SIG-M5 (cell line): ENCODE data around the gene TBCCD1.
"Not testable (repeated sequence)": the region's sequence is repeated elsewhere in the genome, so short reads cannot be mapped to it uniquely, and the experiment has no call there.

Source experiments
- DNase-seq: peaks from one replicate; lab custom pipeline; 2025; lab: John Stamatoyannopoulos, UW

TBCCD1 gene

DNA sequence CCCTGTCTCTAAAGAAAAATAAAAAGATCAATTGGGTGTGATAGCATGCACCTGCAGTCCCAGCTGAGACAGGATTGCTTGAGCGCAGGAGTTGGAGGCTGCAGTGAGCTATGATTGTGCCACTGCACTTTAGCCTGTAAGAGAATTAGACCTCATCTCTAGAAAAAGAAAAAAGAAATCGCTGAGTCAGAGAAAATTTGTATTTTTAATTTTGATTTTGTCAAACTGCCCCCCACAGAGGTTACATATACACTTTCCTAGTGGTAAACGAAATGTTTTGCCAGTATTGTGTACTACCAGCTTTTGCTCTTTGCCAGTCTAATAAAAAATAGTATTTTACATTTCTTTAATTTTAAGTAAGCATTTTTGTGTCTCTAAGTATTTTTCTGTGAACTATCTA is 17.6 kb downstream of the TBCCD1 start:
- no peak for DNase-seq

DNA sequence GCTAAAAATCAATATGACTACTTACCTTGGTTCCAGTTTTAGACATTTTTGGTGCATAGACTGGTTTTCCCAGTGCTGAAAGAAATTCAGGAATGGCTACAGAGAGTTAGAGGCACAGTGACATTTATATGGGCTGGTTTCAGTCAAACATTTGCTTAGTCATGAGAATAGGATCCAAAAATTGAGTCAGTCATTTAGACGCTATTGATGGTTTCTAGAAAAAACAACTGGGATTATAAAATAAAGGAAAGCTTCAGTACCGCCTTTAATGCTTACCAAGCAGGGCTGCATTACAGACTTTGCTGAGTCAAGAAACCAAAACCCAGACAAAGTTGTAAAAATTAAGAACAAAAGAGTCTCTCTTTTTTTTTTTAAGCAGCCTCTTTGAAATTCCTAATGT is 22.9 kb downstream of the TBCCD1 start, which contains the start of gene CRYGS:
TSS of gene CRYGS (minus strand) at position 100 of the 400 bp plus-strand sequence. CDS start at position 46, 54 bp downstream.
- DNase-seq, result no peak

DNA sequence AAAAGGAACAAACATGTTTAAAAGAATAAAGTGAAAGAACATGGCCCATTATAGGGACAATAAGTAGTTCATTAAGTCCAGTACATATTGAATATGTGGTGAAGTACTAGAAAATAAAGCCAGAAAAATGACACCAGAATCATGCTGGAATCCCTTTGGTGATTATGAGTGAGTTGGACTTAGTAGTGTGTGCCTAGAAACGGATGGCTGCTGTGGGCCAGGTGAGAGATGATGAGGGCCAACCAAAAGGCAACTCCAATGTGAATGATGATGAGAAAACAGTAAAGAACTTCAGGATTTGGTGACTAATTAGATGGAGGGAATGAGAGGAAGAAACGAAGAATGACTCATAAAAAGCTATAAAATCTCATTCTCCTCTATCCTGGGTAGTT is 26.3 kb downstream of the TBCCD1 start:
- no peak for DNase-seq

DNA sequence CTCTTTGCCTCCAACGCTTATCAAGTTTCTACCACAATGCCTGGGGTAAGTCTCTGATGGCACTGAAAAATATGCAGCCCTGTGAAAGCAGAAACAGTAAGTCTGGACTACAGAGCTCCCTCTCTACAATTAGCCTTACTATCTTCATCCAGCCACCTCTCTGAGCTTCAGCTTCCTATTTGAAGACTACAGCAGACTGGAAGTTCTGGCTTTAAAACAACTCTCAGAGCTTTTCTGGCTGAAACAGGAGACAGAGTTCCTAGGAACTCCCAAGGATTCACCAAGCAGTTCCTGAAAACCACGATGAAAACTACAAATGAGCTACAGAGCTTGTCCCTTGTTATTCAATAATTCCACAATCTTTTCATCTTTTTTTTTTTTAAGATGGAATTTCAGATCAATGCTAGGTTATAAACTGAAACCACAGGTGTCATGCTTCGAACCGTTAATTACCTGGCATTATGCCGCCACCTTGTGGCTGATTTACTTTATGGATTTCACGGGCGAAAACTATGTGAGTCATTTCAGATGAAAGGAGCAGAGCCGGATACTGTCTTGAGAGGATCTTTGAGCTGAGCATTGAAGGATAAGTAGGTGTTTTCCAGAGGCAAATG is 26.8 kb downstream of the TBCCD1 start:
- DNase-seq, result no peak

DNA sequence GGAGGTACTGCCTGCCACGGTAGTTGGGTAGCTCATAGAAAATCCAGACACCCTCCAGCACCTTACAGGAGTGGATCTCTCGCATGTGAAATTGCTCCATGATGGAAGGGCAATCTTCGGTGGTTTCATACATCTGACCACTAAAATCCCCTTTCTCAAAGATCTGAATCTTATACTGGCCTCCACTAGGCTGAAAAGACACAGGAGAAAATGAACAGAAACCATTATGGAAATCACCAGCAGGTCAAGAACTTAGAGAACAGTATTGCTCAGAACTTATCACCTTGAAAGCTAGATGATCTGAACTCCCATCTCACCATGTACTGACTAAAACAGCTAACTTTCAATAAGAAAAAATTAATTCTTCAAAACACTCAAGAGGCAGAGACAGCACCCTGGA is 28.4 kb downstream of the TBCCD1 start:
- DNase-seq, result no peak

DNA sequence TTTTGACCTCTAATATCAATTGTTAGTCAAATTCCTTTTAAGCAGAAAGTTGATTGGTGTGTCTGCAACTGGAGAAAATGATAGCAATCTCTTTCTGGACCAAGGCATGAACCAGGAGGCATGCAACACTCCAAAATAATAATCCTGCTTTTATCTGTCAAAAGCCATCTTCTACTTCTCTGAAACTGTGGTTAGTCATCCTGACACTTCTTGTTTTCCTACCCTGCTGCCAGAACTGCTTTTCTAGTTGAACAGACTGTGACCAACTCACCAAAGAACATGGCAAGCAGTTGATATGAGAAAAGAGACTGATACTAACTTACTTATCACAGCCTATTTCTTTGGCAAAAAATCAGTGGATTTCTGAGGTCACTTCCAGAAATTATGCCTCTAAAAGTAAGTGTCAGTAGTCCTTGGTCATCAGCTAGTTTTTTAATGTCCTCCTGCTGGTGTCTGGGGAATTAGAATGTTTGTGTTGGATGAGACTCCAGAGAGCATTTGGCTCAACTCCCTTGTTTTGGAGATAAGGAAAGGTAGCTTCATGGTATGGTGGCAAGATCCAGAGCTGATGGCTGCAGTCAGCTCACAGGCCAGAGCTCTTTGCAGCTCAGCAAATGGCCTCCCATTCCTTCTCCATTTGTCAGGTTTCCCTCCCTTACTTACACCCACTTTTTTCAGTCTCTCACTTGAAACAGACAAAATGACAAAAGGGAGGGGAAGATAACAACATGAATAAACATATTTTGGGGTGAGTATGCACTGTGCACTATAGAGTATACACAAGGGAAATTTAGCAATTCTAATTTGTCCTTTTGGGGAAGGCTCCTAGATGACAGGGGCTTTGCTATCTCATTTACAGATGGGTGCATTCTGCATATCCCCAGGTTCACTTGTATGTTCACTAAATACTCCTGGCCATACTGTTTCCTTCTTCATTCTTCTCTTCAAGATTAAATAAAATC is 30.0 kb downstream of the TBCCD1 start:
- no peak for DNase-seq

DNA sequence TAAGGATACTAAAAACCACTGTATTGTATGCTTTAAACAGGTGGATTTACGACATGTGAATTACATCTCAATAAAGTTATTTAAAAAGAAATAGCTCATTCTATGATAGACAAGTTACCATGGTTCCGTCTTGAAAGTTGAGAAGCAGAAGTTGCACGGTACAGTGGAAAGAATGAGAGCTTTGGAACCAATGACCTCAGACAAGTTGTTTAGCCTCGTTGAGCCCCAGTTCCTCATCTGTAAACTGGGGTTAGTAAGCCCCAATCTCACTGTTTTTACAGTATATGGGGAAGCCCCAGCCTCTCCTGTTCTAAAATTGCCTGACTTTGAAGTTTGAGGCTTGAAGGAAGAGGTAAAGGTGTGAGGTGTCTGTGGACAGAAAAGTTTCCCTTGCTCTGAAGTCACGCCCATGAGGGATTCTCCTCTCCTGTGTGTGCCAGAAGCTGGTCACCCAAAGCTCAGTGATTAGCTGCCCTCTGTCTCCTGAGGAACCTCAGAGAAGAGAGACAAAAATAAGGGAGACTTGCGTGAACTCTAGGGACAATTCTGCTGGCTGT is 32.9 kb downstream of the TBCCD1 start:
- peak; percentile 77 for DNase-seq

DNA sequence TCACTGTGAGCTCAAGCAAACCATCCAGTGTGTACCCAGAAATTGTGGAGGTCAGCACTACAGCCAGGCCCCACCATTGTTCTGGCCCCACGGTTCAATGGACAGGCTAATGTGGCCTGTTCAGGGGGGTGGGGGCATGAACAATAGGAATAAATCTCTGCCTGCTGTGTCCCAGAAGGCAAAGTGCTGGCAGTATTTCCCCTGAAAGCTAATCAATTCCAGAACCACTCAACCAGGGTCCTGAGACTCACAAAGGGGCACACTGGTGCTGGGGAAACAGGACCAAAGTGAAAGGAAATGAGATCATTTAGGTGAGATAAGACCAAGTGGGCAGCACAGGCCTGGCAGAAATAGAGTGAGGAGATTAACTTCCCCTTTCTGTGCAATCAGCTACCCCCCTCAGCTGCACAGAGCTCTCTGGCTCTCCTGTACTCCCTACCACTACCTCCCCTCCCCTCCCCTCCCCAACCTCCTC is 34.5 kb downstream of the TBCCD1 start:
- peak; percentile 6 for DNase-seq

DNA sequence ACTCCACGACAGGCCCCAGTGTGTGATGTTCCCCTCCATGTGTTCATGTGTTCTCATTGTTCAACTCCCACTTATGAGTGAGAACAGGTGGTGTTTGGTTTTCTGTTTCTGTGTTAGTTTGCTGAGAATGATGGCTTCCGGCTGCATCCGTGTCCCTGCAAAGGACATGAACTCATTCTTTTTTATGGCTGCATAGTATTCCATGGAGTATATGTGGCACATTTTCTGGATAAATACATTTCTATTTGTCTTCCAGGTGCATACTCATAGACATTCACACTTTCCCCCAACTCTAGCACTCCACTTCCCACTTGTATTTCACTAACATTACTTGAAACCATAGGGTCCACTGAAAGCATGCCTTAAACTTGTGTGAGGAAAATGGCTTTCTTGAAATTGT is 35.4 kb downstream of the TBCCD1 start:
- DNase-seq, result not testable (repeated sequence)

DNA sequence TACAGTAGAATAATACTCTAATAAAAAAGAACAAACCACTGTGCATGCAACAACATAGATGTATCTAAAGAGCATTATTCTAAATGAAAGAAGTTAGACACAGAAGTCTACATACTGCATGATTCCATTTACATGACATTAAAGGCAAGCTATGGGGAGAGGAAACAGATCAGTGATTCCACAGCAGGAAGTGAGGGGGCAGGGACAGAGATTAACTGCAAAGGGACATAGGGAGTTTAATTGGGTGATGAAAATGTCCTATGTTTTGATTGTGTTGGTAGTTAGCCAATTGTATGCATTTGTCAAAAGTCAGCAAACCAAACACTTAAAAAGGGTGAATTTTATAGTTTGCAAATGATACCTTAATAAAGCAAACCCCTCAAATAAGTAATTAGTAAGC is 36.7 kb downstream of the TBCCD1 start:
- DNase-seq, result no peak

DNA sequence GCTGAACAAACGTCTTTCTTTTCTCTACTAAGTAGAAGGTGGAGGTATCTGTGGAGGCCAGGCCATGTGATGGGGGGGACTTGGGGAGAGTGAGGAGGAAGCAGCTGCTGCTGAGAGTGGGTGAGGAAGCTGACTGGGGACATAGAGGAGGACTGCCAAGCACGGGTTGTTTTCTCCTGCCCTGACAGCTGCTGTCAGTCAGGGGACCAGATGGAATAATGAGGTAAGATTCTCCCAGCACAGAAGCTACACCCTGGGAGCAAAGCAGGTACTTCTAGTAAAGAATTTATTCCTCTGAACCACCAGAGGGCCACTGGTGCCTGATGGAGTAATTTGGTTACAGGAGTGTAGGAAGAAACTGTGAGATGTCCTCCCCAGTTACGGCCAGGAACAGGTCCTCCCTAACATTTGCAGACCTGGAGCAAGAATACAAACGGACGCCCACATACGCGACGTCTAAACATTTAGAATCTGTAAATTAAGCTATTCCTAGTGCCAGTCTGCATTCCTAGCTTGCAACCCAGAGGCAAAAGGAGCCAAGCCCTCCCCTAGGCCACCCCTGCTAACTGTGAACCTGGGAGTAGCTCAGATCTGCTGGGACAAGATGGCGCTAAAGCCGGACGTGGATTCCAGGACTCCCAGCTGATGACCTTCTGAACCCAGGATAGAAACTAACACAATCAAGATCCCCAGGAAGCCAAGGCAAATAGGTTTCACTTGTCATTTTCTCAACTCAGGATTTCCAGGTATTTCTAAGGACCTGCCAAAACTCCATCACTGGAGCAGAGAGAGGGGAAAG is 37.7 kb downstream of the TBCCD1 start:
- DNase-seq, result no peak

DNA sequence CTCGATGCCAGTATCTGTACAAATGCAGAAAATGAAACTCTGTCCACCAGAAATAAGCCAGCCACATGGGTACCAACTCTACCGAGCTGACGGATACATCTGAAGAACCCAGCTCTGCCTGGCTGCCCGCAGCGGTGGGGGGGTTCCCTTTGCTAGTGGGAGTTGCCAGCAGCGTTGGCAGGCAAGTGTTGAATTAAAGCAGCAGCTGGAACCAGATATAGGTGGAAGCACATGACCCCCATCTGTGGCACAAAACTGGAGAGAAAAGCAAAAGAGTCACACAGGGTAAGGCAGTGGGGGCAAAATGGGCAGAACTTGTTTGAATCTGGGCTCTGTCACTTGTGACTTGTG is 40.9 kb downstream of the TBCCD1 start:
- DNase-seq, result no peak

DNA sequence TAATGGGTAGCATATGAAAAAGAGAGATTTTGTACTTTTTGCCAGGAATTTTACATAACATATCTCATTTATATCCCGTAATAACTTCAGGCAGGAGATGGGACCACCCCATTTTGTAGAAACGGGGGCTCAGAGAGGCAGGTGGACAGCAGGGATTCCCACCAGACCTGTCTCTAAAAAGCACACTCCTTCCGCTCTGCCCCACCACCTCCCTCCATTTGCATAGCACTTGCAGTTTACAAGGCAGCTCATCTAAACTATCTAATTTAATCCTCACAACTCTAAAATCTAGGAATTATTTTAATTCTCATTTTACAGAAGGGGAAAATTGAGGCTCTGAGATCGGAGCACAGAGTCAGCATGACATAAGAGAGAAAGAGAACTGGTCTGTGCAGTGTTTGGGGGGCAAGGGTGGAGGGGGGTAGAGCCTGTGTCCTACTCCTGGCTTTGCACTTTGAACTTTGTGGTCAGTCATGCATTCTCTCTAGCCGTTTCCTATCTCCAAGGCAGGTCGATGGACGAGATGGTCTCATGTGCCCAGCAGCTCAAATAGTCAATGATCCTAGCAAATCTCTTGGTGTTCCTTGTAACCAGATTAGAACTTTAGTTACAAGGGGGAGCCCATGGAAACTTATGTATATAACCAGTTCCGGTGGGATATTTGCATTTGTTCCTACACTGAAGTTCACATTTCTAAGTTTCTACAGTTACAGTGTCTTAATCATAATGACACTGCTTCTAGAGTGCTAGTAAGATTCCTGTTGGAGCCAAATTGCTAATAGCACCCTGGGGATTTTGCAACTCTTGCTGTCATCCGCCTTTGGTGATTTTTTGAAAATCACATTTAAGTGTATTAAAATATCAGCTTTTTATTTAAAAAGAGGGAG is 41.5 kb downstream of the TBCCD1 start:
- DNase-seq, result no peak

DNA sequence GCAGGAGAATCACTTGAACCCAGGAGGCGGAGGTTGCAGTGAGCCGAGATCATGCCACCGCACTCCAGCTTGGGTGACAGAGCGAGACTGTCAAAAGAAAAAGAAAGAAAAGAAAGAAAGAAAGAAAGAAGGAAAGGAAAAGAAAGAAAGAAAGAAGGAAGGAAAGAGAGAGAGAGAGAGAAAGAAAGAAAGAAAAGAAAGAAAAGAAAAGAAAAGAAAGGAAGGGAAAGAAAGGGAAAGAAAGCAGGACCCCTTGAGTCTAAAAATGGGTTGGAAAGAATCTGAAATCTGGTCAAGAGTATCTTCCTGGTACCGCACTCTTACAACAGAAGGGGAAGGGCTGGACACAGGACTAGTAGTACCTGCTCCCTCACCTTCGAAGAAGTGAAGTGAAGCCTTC is 42.5 kb downstream of the TBCCD1 start:
- no peak for DNase-seq

DNA sequence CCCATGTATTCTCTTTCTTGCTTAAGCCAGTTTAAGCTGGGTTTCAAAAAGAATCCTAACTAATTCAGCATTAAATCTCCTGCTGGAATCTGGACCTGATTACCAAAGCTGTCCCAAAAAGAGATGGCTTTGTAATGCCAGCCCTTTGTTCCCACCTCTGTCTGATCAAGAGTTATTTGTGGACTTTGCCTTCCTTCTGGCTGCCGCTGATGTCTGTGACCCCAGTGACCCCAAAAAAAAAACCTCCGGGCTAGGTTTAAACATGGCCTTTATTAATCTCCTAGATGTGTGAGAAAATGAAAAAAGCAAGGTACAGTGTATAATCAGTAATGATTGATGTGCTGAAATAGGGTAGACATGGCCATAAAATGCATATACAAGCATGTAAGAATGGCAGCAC is 43.7 kb downstream of the TBCCD1 start:
- DNase-seq, result no peak

DNA sequence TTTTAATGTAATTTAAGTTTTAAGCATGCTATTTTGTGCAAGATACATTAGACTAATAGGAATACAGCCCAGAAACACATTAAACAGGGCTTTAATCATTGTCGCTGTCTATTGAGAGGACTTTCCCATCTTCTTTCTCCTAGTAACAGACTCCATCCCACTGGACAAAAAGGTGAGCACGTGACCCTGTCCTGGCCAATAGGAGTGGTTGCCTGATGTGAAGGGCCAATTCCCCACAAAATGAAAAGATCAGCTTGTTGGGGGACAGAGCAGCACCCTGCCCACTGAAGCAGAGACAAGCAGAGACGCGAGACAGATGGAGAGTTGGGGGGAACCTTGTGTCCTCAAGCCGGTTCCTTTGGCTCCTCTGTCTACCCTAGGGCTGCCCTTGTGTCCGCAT is 44.1 kb downstream of the TBCCD1 start:
- no peak for DNase-seq

DNA sequence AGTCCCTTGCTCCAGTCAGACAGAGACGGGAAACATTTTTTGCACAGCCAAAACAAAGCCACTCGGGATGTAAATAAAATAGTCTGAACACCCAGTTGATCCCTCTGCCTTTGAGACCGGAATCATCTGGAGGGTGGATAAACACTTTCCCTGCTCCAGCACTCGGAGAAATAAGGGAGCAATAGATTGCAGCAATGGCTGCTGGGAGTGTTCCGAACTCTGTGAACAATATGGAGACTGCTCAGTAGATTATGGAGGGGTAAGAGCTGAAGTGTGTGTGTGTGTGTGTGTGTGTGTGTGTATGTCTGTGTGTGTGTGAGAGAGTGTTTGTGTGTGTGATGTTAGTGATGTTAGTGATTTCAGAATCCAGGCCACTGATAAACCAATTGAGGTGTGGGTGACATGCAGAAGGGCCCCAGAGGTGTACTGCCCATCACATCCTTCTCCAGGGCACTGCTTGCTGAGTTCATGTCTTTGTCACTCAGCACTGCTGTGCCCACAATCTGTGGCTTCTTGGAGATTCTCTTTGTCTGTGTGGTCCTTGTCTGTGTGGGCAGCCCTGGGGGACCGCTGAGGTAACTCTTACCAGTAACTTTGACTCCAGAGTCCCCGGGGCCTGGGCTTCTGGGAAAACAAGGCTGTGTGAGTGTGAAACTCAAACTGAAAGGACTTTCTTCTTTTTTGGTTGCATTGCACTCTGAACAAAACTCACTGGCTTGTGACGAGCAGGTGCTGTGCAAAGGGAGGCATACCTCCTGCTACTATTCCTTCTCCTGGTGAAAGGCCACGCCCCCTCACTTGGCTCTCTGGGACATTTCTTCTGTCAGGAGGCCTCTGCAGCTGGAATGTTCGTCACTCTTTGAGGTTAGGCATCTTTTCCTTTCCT is 45.9 kb downstream of the TBCCD1 start:
- no peak for DNase-seq

DNA sequence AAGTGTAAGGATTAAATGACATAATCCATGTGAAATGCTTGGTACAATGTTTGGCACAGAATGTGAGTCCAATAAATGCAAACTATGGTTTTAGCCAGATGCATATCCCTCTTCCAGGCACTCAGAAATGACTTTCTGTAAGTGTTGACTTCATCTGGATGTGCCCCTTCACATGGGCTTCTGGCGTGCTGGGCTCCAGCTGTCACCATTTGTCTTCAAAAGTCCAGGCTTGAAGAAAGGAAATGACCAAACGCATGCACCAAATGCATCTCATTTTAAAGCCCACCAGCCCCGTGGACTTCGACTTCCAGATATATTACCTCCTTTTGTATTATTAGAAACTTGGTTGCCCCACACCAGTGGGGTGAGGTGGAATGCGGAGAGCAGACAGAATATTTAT is 46.7 kb downstream of the TBCCD1 start:
- DNase-seq, result no peak

DNA sequence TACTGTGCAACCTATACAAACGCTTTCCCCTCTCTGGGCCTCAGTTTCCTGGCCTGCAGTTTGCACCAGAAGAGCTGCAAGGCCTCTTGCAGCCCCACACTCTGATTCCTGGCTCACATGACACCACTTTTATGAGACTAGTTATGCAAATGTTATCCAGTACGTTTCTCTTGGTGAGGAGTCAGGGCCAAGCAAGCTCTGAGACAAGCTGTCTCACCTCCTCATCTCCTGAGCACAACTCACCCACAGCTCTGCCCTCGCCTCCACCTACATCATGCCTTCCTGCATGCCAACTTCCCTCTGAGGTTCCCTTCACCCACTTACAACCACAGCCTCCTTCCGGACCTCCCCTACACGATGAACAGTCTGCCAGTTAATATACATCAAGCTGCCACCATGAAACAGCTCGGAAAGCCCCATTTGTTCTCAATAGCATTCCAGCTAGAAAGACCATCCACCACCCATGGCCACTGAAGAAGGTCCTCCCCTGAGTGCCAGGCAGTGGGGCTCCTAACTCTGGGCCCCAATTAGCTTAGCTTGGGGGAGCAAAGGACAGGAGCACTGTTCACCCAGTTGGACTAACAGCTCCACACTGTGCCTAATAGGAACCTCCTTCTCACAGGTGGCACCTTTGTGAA is 48.0 kb downstream of the TBCCD1 start:
- no peak for DNase-seq

DNA sequence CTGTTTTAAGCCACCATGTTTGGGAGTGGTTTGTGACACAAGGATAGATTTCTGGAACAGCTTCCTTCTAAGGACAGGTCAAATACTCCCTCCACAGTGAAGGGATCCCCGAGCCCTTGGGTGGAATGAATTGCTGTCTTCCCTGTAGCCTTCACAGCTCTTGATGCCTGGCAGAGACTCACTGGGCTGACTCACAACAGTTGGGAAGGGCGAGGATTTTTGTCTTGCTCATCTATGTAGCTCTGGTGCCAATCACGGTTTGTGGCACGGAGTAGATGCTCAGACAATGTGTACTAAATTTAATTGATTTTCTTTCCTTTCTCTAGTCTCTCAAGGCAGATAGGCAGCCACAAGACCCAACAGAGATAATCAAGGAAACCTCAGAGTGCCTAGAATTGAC is 49.9 kb downstream of the TBCCD1 start:
- no peak for DNase-seq
